NCI-H774 (cell line): ENCODE data around the gene GALNT10.

Experiments
- DNase-seq: peaks from one replicate; lab custom pipeline; 2025; lab: John Stamatoyannopoulos, UW

Gene GALNT10

GRCh38 chr5:154236536-154237375 is 46.2 kb downstream of the GALNT10 start:
- DNase-seq: no peak

- DNase-seq: no peak
Observed at GRCh38 chr5:154237376-154237743, 46.8 kb downstream of the GALNT10 start.

GRCh38 chr5:154237946-154238345 is 47.4 kb downstream of the GALNT10 start:
- DNase-seq: no peak

- no peak for DNase-seq
Observed at GRCh38 chr5:154238776-154239481, 48.4 kb downstream of the GALNT10 start.

GRCh38 chr5:154240595-154240994 is 50.1 kb downstream of the GALNT10 start:
- no peak for DNase-seq

GRCh38 chr5:154241021-154241420 is 50.5 kb downstream of the GALNT10 start:
- no peak for DNase-seq

- no peak for DNase-seq
Observed at GRCh38 chr5:154242442-154242841, 51.9 kb downstream of the GALNT10 start.

- DNase-seq: no peak
Observed at GRCh38 chr5:154242964-154243376, 52.4 kb downstream of the GALNT10 start.

GRCh38 chr5:154243736-154244135 is 53.2 kb downstream of the GALNT10 start:
- no peak for DNase-seq

- DNase-seq: no peak
Observed at GRCh38 chr5:154244476-154244875, 53.9 kb downstream of the GALNT10 start.

GRCh38 chr5:154248691-154249090 is 58.2 kb downstream of the GALNT10 start:
- no peak for DNase-seq

GRCh38 chr5:154249826-154250225 is 59.3 kb downstream of the GALNT10 start:
- DNase-seq: no peak

- no peak for DNase-seq
Observed at GRCh38 chr5:154251529-154251928, 61.0 kb downstream of the GALNT10 start.

- no peak for DNase-seq
Observed at GRCh38 chr5:154253807-154254206, 63.3 kb downstream of the GALNT10 start.

GRCh38 chr5:154254896-154255295 is 64.4 kb downstream of the GALNT10 start:
- DNase-seq: no peak

- DNase-seq: no peak
Observed at GRCh38 chr5:154257046-154257445, 66.5 kb downstream of the GALNT10 start.

GRCh38 chr5:154258531-154259217 is 68.1 kb downstream of the GALNT10 start:
- DNase-seq: no peak

GRCh38 chr5:154260224-154260927 is 69.8 kb downstream of the GALNT10 start:
- DNase-seq: no peak

GRCh38 chr5:154262342-154262741 is 71.8 kb downstream of the GALNT10 start:
- DNase-seq: no peak

GRCh38 chr5:154264549-154265196 is 74.1 kb downstream of the GALNT10 start:
- no peak for DNase-seq

GRCh38 chr5:154265197-154265773 is 74.8 kb downstream of the GALNT10 start:
- DNase-seq: no peak
